H54 (cell line): Measurements from ENCODE around the gene CHRNA5.

ENCODE experiments used
- DNase-seq: peaks from one replicate; pipeline ENCODE4 v3.0.0; 2011; ENCODE audit warnings: low spot score, mixed read lengths; ENCODE audit not compliant: insufficient read length
- FAIRE-seq: peaks from 3 replicates; lab custom pipeline; 2011; peaks lifted over from hg19 to GRCh38; lab: Jason Lieb, UNC
- POLR2A ChIP-seq: IDR thresholded peaks from 2 replicates; pipeline ENCODE4 v1.6.1; 2011; ENCODE audit warnings: low read depth, mild to moderate bottlenecking, low read length

Gene CHRNA5

DNA sequence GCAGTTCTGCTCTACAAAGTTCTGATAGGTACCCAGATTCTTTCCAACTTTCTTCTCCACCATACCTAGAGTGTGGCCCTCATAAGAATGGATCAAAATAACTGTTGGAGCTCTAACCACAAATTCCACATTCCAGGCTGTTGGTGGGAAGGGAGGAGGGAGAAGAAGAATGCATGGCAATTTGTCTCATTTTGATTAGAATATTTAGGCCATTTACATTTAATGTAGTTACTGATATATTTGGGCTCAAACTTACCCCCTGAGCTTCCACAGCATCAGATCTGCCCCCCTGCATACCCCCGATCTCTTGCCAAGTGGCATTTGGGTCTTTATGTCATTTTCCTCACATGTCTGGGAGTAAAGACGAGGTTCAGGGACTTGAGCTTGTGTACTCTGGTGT lies 68.0 kb downstream of the CHRNA5 start:
- FAIRE-seq: no peak
- no peak for TF ChIP-seq POLR2A
- DNase-seq: no peak

DNA sequence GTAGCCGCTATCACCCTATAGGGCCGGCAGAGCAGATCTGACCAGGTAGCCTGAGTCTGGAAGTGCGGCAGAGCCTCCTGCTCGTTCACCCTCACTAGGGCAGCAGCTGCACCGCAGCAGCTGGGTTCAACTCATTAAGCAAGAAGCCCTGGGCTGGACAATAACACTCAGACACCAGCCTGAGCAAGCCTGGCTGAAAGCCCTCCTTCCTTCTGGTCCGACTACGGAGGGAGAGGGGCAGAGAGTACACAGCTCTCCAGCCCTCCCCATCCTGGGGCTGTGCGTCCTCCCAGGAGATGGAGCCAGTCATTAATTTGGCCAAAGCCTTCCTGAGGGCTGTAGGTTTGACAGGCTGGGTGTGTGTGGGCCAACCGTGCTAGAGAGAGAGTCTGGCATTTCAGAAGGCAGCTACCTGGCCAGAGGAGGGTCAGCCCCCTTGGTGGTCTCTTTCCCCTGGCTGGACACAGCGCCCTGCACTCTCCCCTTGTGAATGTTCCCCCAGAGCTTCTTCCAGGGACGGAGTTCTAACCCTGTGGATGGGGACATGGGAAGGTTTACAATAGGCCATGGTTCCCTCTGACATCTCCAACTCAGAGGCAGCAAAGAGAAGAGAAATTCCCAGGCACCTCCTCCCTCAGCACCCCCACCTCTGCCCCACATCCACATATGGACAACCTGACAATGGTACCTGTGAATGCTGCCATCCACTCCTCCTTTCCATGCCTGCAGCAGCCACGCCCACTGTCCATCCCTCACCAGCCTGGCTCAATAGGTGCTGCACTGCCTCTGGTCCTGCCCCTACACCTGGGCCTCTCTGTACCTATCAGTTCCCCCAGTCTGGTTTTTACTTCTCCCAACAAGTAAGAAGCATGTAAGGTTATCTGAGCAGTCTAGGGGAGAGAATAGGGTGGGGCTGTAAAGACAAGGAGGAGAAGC lies 69.2 kb downstream of the CHRNA5 start:
- FAIRE-seq (no peak), DNase-seq (no peak)
- no peak for TF ChIP-seq POLR2A

- DNase-seq: no peak
- no peak for TF ChIP-seq POLR2A
Observed at GRCh38 chr15:78635346-78635745, 70.0 kb downstream of the CHRNA5 start.

DNA sequence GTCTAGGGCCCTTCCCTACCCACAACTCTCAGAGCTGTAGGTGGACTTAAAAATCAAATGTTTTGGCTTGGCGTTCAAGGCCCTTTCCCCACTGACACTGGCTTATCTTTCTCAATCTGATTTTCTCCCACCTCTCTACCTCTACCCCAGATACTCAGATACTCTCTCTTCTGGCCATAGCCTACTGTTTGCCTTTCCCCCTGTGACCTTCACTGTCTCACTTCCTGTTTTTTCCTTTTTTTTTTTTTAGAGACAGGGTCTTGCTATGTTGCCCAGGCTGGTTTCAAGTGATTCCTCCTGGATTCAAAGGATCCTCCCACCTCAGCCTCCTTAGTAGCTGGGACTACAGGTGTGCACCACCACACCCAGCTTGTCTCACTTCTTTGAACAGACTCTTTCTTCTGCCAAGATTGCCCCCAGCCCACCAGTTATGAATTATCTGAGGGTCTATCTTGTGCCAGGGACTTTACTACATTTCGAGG lies 71.1 kb downstream of the CHRNA5 start:
- no peak for TF ChIP-seq POLR2A
- DNase-seq (no peak), FAIRE-seq (no peak)

More at GRCh38 chr15:78635346-78635745, 70.0 kb downstream of the CHRNA5 start:
- FAIRE-seq: no peak

- no peak for DNase-seq
Observed at GRCh38 chr15:78637776-78638435, 72.6 kb downstream of the CHRNA5 start.

DNA sequence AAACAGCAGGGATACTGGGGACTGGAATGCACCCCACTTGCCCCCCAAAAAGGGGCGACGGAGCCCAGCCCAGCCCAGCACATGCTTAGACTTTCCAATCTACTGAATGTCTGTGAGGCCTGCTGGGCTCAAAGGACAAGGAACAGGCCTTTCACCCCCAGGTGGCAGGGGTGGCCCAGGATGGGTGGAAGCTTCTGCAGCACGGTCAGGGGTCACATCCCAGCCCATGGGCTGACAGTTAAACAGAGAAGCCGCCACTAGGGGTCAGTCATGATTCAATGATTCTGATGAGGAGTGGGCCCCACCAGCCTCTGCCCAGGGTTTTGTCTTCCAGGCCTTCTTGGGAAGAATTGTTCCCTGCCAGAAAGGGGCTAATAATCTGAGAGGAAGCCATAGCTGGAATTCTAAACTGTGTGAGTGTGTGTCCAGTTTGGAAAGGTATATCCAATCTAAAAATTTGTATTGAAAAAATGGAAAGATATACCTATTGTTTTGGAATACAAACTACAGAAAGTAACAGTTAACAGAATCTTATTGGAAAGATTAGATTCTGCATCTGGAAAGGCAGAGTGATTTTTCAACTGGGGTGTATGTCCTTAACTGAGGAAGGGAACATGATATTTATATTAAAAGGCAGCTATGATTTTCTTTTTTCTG lies 73.5 kb downstream of the CHRNA5 start:
- peak; percentile 33 for DNase-seq
- TF ChIP-seq POLR2A: no peak
- no peak for FAIRE-seq

More at GRCh38 chr15:78637776-78638435, 72.6 kb downstream of the CHRNA5 start:
- no peak for TF ChIP-seq POLR2A
- FAIRE-seq: no peak

DNA sequence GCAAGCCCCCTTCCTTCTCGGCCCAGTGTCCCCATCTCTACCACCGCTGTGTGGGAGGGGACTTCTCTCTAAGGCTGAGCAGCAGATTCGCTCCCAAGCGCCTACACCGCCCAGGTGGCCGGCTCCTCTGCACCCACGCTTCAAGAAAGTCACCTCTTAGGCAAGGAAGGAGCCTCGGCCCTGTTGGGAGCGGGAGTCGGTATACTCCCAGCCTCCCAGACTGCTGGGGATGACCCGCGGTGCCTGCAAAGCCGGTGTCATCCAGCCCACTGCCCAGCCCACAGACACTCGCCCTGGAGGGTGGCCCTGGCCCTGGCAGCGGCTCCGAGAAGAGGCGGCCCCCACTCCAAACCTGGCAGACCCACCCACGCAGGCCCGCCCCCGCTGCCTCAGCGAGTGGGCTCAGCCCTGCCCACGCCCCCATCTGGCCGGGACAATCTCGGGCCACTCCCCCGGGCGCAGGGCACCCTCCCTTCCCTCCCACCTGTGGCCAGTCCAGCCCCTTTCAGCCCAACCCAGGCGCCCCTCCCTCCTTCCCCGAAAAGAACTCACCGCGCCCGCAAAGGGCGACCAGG lies 75.3 kb downstream of the CHRNA5 start:
- DNase-seq (no peak), FAIRE-seq (no peak)
- no peak for TF ChIP-seq POLR2A

DNA sequence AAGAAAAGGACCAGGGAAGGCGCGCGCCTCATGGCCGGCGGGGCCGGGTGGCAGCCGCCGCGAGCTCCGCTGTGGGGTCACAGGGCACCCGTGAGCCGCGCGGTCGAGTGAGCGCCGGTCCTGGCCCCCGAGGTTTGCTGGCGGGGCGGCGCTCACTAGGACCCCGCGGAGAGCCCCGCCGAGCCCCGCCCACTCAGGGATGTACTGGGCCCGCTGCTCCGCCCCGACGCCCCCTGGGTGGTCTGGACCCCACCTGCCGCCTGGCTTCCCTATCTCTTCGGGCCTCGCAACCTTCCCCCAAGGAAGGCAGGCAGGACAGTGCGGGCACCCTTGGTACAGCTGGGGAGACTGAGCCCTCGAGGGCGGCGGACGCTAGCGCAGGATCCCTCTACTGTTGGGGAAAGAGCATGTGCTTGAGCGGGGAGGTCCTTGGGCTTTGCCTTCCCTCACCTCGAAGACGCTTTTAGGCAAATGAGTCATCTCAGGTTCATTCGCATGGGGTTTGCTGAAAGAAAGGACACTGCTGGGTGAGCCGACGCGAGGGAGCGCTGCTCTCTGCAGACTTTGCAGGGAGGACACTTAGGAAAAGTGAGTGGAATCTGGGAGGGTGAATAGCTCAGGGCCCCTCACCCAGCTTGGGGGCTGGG lies 75.9 kb downstream of the CHRNA5 start, which contains the start of gene CHRNB4:
Gene CHRNB4, minus strand, starts transcription at position 109 of the 647 bp plus-strand sequence. Its CDS starts 77 bp downstream, at position 32.
- DNase-seq: no peak
- FAIRE-seq: no peak
- no peak for TF ChIP-seq POLR2A

DNA sequence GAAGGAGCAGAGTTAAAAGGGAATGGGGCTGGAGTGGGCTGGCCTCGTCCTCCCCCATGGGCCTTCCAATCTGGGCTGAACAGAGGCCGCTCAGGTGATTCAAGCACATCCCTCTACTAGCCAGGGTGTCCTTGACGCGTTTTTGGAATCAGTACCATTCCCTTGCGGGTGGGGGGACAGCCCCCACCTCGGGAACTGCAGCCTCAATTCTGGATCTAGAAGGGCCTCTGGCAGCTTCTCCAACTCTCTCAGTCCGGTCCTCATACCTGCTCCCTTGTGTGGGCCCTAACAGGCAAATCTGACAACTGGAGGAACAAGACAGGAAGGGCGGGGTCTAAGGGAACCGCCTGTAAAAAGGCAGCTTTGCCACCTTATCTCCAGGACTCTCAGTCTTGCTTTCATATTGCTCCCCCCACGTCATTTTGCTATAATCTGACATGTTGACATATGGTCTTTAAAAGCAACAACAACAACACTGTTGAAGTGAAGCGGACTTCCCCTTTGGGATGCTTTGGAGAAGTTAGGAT lies 76.5 kb downstream of the CHRNA5 start:
- no peak for TF ChIP-seq POLR2A
- FAIRE-seq (no peak), DNase-seq (no peak)

- TF ChIP-seq POLR2A: no peak
- no peak for FAIRE-seq
- DNase-seq: no peak
Observed at GRCh38 chr15:78642331-78642730, 77.0 kb downstream of the CHRNA5 start.
